HepG2 (cell line): ENCODE results near the gene FERMT2. TPM values are rescaled to one million over a fixed set of nuclear protein-coding genes. Genes with fewer than 3 reads are reported as not detected.

Experiments used
- ATAC-seq: fragments of 200-7000 bp; cut with Tn5 transposase; 3 replicates; pipeline ENCODE4 v1.9.1; 2020; ENCODE audit warnings: mild to moderate bottlenecking, moderate library complexity
- BruUV-seq: library from RNA; stranded (reverse); fragments of 400-500 nt; replicated peaks from 2 replicates; lab custom pipeline; 2021; lab: Mats Ljungman, UMichigan
- CTCF ChIA-PET: fragments of 300-600 bp; formaldehyde crosslinking; extraction: SDS; loops from one replicate; lab custom pipeline; 2021; ENCODE audit warnings: low total read pairs, inconsistent platforms, low intra/inter-chr PET ratio; lab: Yijun Ruan, JAX
- POLR2A ChIA-PET: fragments of 350-600 bp; sonication (Branson Sonifier 250); formaldehyde crosslinking; loops from one replicate; lab custom pipeline; 2020; ENCODE audit warnings: antibody characterized with exemption, inconsistent platforms; lab: Yijun Ruan, JAX
- DNase-seq: peaks from one replicate; pipeline ENCODE4 v3.0.0-alpha.2; 2015; ENCODE audit warnings: low spot score
- FAIRE-seq: peaks from 3 replicates; lab custom pipeline; 2011; peaks lifted over from hg19 to GRCh38; lab: Jason Lieb, UNC
- H2AFZ ChIP-seq: one replicate; pipeline ENCODE4 v1.6.1; 2011; ENCODE audit warnings: low read length, inconsistent platforms
- H3K27ac ChIP-seq: fragments of 300-600 bp; 3 replicates; pipeline ENCODE4 v1.8.0; 2011; ENCODE audit warnings: mixed run types, mild to moderate bottlenecking, mixed read lengths, low read length, inconsistent platforms; ENCODE audit not compliant: insufficient read depth; ENCODE audit errors: extremely low read length
- H3K27me3 ChIP-seq, 2 experiments: fragments of 200-600 bp in 1 of 2; 2 replicates in 1 of 2; 3 replicates in 1 of 2; pipeline versions ENCODE4 v1.6.0 to v1.8.0; 2011; ENCODE audit warnings: low read length in 2 of 2, mild to moderate bottlenecking in 2 of 2, moderate library complexity in 2 of 2, inconsistent platforms in 1 of 2; ENCODE audit not compliant: insufficient read depth in 2 of 2, control insufficient read depth in 1 of 2
- H3K36me3 ChIP-seq, 2 experiments: fragments of 200-600 bp in 1 of 2; replicated peaks in 1 of 2; 2 replicates in 1 of 2; 3 replicates in 1 of 2; pipeline versions ENCODE4 v1.5.1 to v1.8.0; 2011; ENCODE audit warnings: low read length in 2 of 2, inconsistent platforms in 1 of 2; ENCODE audit not compliant: insufficient read depth in 2 of 2, control insufficient read depth in 1 of 2
- H3K4me1 ChIP-seq: 2 replicates; pipeline ENCODE4 v1.5.1; 2012; ENCODE audit warnings: low read length, inconsistent platforms; ENCODE audit not compliant: insufficient read depth
- H3K4me2 ChIP-seq: 2 replicates; pipeline ENCODE4 v1.6.0; 2011; ENCODE audit warnings: low read depth, low read length, inconsistent platforms
- H3K4me3 ChIP-seq, 3 experiments: fragments of 200-600 bp in 1 of 3; sonication (generic), shearing (Covaris generic) in 1 of 3; replicated peaks in 1 of 3; 2 replicates each; pipeline ENCODE4 v1.5.1; 2011 to 2016; ENCODE audit warnings: low read length in 3 of 3, inconsistent platforms in 2 of 3, low read depth in 2 of 3, mild to moderate bottlenecking in 2 of 3, control low read depth in 1 of 3, mixed read lengths in 1 of 3; ENCODE audit not compliant: insufficient read depth in 1 of 3
- H3K79me2 ChIP-seq: one replicate; pipeline ENCODE4 v1.6.1; 2011; ENCODE audit warnings: low read length, inconsistent platforms; ENCODE audit not compliant: insufficient read depth
- H3K9ac ChIP-seq: 2 replicates; pipeline ENCODE4 v1.6.0; 2011; ENCODE audit warnings: mild to moderate bottlenecking, low read depth, low read length, inconsistent platforms; ENCODE audit not compliant: insufficient read depth
- H3K9me3 ChIP-seq: 2 replicates; pipeline ENCODE4 v1.5.1; 2012; ENCODE audit warnings: mild to moderate bottlenecking, low read length
- H4K20me1 ChIP-seq: 2 replicates; pipeline ENCODE4 v1.6.0; 2011; ENCODE audit warnings: inconsistent platforms, mild to moderate bottlenecking, low read length, moderate library complexity; ENCODE audit not compliant: insufficient read depth
- ASH2L ChIP-seq: fragments of 300-600, 200-600 bp; sonication (generic); IDR thresholded peaks from 2 replicates; pipeline ENCODE4 v1.7.0; 2017; ENCODE audit warnings: low read depth, mild to moderate bottlenecking, moderate library complexity, mixed read lengths, low read length; ENCODE audit not compliant: insufficient read length
- HMGA1 ChIP-seq: sonication (generic); formaldehyde crosslinking; conservative IDR thresholded peaks from 2 replicates; pipeline ENCODE4 v1.4.0; 2020; ENCODE audit warnings: missing genetic modification reagents
- HNRNPL ChIP-seq: fragments of 200-400 bp; formaldehyde crosslinking; IDR thresholded peaks from 2 replicates; pipeline ENCODE4 v1.6.1; 2017; ENCODE audit warnings: mild to moderate bottlenecking, low read depth, low read length
- IRF2 ChIP-seq: IDR thresholded peaks from 2 replicates; pipeline ENCODE4 v1.6.1; 2018; ENCODE audit warnings: missing genetic modification reagents, missing compliant biosample characterization
- JUN ChIP-seq: sonication (generic); formaldehyde crosslinking; IDR thresholded peaks from 2 replicates; pipeline ENCODE4 v1.4.0; 2020; ENCODE audit warnings: mild to moderate bottlenecking, missing genetic modification reagents
- MEIS1 ChIP-seq: sonication (generic); formaldehyde crosslinking; IDR thresholded peaks from 2 replicates; pipeline ENCODE4 v1.9.0; 2021; ENCODE audit warnings: mild to moderate bottlenecking, missing genetic modification reagents, moderate library complexity, borderline replicate concordance
- MTA3 ChIP-seq: sonication (generic); formaldehyde crosslinking; IDR thresholded peaks from 2 replicates; pipeline ENCODE4 v1.4.0; 2020; ENCODE audit warnings: missing genetic modification reagents
- NFE2 ChIP-seq: sonication (generic); formaldehyde crosslinking; IDR thresholded peaks from 2 replicates; pipeline ENCODE4 v1.4.0; 2020; ENCODE audit warnings: missing genetic modification reagents
- SPEN ChIP-seq: sonication (generic); formaldehyde crosslinking; IDR thresholded peaks from 2 replicates; pipeline ENCODE4 v1.5.1; 2020; ENCODE audit warnings: low read depth, mild to moderate bottlenecking, missing genetic modification reagents
- ZNF180 ChIP-seq: sonication (generic); formaldehyde crosslinking; IDR thresholded peaks from 2 replicates; pipeline ENCODE4 v1.4.0; 2020; ENCODE audit warnings: low read depth, missing genetic modification reagents, borderline replicate concordance
- ZNF326 ChIP-seq: sonication (generic); formaldehyde crosslinking; IDR thresholded peaks from 2 replicates; pipeline ENCODE4 v1.4.0; 2020; ENCODE audit warnings: missing genetic modification reagents, borderline replicate concordance
- ZNF891 ChIP-seq: sonication (generic); formaldehyde crosslinking; IDR thresholded peaks from 2 replicates; pipeline ENCODE4 v1.5.0; 2020; ENCODE audit warnings: mild to moderate bottlenecking, missing genetic modification reagents
- whole genome bisulfite sequencing: methylation state at CpG from one replicate; pipeline ENCODE4 v1.1.6; 2017; ENCODE audit warnings: low lambda C conversion rate; 5-methylcytosine and 5-hydroxymethylcytosine counted together
- in situ Hi-C: cut with HindIII; loops from 2 replicates; pipeline ENCODE4 v1.10.0; 2017; ENCODE audit warnings: low pct_unique_long_range_greater_than_20kb; ENCODE audit not compliant: extremely low pct_ligation_motif_present
- intact Hi-C: fragments of 100-400 bp; cut with micrococcal nuclease; formaldehyde crosslinking; loops from one replicate; pipeline ENCODE4 v1.10.0; 2022; ENCODE audit not compliant: unreplicated experiment
- polyA plus RNA-seq, 8 experiments: library from polyadenylated mRNA; depleted of rRNA in 3 of 8; stranded (reverse) in 7 of 8; unstranded in 1 of 8; fragments of >200 nt; fragmentation: Illumina TruSeq in 4 of 8; extraction: Trizol in 4 of 8; gene quantifications; 2 replicates each; pipeline versions ENCODE4 v1.2.1 to v1.2.3, GENCODE V29; 2011 to 2016; ENCODE audit warnings: low read depth in 4 of 8, missing spikeins in 1 of 8, mixed read lengths in 1 of 8; ENCODE audit not compliant: insufficient read depth in 1 of 8
- total RNA-seq, 5 experiments: library from RNA; depleted of rRNA; stranded (reverse); fragments of >200 nt; fragmentation: Illumina TruSeq; extraction: Trizol; gene quantifications; 2 replicates each; pipeline ENCODE4 v1.2.3, GENCODE V29; 2016; ENCODE audit warnings: low read depth in 1 of 5
- TF ChIP-seq, protein P1 (sequence below): sonication (generic); formaldehyde crosslinking; IDR thresholded peaks from 2 replicates; pipeline ENCODE4 v1.8.1; 2023; ENCODE audit warnings: mild to moderate bottlenecking, missing genetic modification reagents, borderline replicate concordance
- TF ChIP-seq, protein P2 (sequence below): sonication (generic); formaldehyde crosslinking; IDR thresholded peaks from 2 replicates; pipeline ENCODE4 v1.9.0; 2022; ENCODE audit warnings: missing genetic modification reagents, mild to moderate bottlenecking, borderline replicate concordance

The FERMT2 gene
- total and polyA plus RNA-seq, 2 of the 13 experiments (the other 11 are each of a cell fraction or from before 2014, with no cell fraction given), result 36.2 to 60.4 TPM

DNA sequence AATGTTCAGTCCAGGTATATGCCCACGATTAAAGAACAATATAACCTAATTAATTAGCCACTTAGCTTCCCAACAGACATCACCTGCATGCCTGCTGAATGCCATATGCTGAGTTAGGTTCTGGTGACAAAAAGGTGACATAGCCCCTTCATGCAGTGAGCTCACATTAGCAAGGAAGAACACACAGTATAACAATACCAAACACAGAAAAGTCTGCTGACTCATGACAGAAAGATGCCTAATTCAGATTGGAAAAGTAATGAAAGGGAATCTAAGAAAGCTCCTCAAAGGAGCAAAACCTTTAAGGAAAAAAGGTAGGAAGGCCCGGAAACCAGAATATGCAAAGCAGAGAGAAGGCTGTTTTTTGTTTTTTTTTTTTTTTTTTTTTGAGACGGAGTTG, 59.0 kb downstream of the FERMT2 start:
- Histone ChIP-seq H4K20me1 (no peaks in the 10 kb centered on the region), H3K9me3 (no peaks in the 10 kb centered on the region), H3K27me3 (no peaks in the 10 kb centered on the region)
- in situ Hi-C loops, result no loop called here
- FAIRE-seq (no peak), ATAC-seq (no peak)
- TF ChIP-seq HNRNPL, result no peak
- TF ChIP-seq, all 625 proteins: peak for 0
- BruUV-seq, result no TSS peak
- Histone ChIP-seq H3K36me3 (peaks cover 9 to 31% of the 10 kb centered on the region in 2 experiments; a peak in 4 of 5 replicates), H3K79me2 (peaks cover 7% of the 10 kb centered on the region), H3K4me1 (no peaks in the 10 kb centered on the region), H3K9ac (no peak overlapping the region), H2AFZ (no peak overlapping the region), H3K27ac (no peak overlapping the region), H3K4me3 (no peak overlapping the region), H3K4me2 (no peak overlapping the region)
- intact Hi-C loops, result no loop called here
- no peak for DNase-seq
- CTCF ChIA-PET, result no interaction called here
- POLR2A ChIA-PET, result no interaction called here
- 91% methylated on average over 3 of the region's 3 CpGs for whole genome bisulfite sequencing

- ChIA-PET CTCF (no interaction called here), POLR2A (no interaction called here)
- in situ Hi-C loops (no loop called here), intact Hi-C loops (no loop called here)
- H4K20me1 ChIP-seq, result no peaks in the 10 kb centered on the region
- 93% methylated on average over 6 of the region's 6 CpGs for WGBS
- H3K4me1 ChIP-seq, result no peaks in the 10 kb centered on the region
- TF ChIP-seq ZNF891 (no peak), HMGA1 (CRISPR knock-in tag) (no peak), ZNF326 (no peak), IRF2 (CRISPR knock-in tag) (no peak), NFE2 (CRISPR knock-in tag) (no peak), ZNF180 (CRISPR knock-in tag) (no peak), MEIS1 (CRISPR knock-in tag) (no peak), JUN (CRISPR knock-in tag) (no peak), MTA3 (CRISPR knock-in tag) (no peak), ASH2L (no peak), SPEN (no peak)
- TF ChIP-seq, protein P1, sequence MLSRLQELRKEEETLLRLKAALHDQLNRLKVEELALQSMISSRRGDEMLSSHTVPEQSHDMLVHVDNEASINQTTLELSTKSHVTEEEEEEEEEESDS (CRISPR knock-in tag), result no peak
- TF ChIP-seq, protein P2, sequence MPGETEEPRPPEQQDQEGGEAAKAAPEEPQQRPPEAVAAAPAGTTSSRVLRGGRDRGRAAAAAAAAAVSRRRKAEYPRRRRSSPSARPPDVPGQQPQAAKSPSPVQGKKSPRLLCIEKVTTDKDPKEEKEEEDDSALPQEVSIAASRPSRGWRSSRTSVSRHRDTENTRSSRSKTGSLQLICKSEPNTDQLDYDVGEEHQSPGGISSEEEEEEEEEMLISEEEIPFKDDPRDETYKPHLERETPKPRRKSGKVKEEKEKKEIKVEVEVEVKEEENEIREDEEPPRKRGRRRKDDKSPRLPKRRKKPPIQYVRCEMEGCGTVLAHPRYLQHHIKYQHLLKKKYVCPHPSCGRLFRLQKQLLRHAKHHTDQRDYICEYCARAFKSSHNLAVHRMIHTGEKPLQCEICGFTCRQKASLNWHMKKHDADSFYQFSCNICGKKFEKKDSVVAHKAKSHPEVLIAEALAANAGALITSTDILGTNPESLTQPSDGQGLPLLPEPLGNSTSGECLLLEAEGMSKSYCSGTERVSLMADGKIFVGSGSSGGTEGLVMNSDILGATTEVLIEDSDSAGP, result no peak
- H3K79me2 ChIP-seq, result no peaks in the 10 kb centered on the region
- no peak overlapping the region for H3K27ac ChIP-seq
- ATAC-seq (no peak), DNase-seq (no peak), FAIRE-seq (no peak)
- no TSS peak for BruUV-seq
- peaks cover 9 to 38% of the 10 kb centered on the region in 2 experiments; a peak in 4 of 5 replicates for H3K36me3 ChIP-seq
- H3K4me3 ChIP-seq, result no peak overlapping the region
- no peaks in the 10 kb centered on the region for H3K27me3 ChIP-seq
- H3K4me2 ChIP-seq, result no peak overlapping the region
- H3K9ac ChIP-seq, result no peak overlapping the region
- no peak overlapping the region for H2AFZ ChIP-seq
- no peaks in the 10 kb centered on the region for H3K9me3 ChIP-seq
Observed at GRCh38 chr14:52888839-52889838, 61.7 kb downstream of the FERMT2 start.
